Activated naive CD8-positive, alpha-beta T cell (primary cell): ENCODE data around the gene USP40.

Experiments
- H3K27ac Mint-ChIP-seq: one replicate; pipeline ENCODE4 v1.8.0; 2021; ENCODE audit warnings: mixed read lengths
- H3K27me3 Mint-ChIP-seq: one replicate; pipeline ENCODE4 v1.8.0; 2021; ENCODE audit warnings: mixed read lengths
- H3K36me3 Mint-ChIP-seq: one replicate; pipeline ENCODE4 v1.8.0; 2021; ENCODE audit warnings: mixed read lengths
- H3K4me1 Mint-ChIP-seq: one replicate; pipeline ENCODE4 v1.8.0; 2021; ENCODE audit warnings: low read depth, mixed read lengths
- H3K4me3 Mint-ChIP-seq: one replicate; pipeline ENCODE4 v1.8.0; 2021; ENCODE audit warnings: mild to moderate bottlenecking, mixed read lengths
- H3K9me3 Mint-ChIP-seq: one replicate; pipeline ENCODE4 v1.8.0; 2021; ENCODE audit warnings: low read depth, mixed read lengths

Gene USP40

GRCh38 chr2:233456111-233456510 is 110.5 kb downstream of the USP40 start:
- no peaks in the 10 kb centered on the region for H3K27me3 Mint-ChIP-seq
- peak overlapping the region; percentile 28 for H3K27ac Mint-ChIP-seq
- H3K4me3 Mint-ChIP-seq, result no peak overlapping the region
- no peaks in the 10 kb centered on the region for H3K9me3 Mint-ChIP-seq
- H3K36me3 Mint-ChIP-seq, result peaks cover 2% of the 10 kb centered on the region
- no peaks in the 10 kb centered on the region for H3K4me1 Mint-ChIP-seq

DNA sequence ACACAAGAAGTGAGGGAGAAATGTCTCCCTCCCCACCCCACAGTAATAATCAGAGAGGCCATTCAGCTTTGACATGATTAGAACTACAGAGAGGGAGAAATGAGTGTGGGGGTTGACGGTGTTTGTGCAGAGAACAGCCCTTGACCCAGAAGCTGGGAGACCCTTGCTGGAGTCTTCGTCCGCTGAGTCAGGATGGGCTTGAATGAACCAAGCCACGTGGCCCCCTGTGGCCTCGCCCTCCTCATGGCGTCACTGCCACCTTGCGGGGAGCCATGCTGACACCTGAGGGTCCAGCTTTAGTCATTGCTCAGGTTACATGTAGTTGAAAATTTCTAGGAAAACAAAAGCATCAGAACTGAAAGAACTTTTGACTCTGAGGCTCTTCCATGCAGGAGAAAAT is 111.1 kb downstream of the USP40 start:
- no peaks in the 10 kb centered on the region for H3K9me3 Mint-ChIP-seq
- H3K27ac Mint-ChIP-seq, result no peak overlapping the region
- H3K27me3 Mint-ChIP-seq, result no peaks in the 10 kb centered on the region
- H3K36me3 Mint-ChIP-seq, result peaks cover 2% of the 10 kb centered on the region
- no peaks in the 10 kb centered on the region for H3K4me1 Mint-ChIP-seq
- H3K4me3 Mint-ChIP-seq, result no peak overlapping the region

- Mint-ChIP-seq H3K36me3 (peaks cover 2% of the 10 kb centered on the region), H3K9me3 (no peaks in the 10 kb centered on the region), H3K27me3 (no peaks in the 10 kb centered on the region), H3K4me3 (no peak overlapping the region), H3K27ac (no peak overlapping the region), H3K4me1 (no peaks in the 10 kb centered on the region)
These were observed 111.6 kb downstream of the USP40 start for GRCh38 chr2:233455006-233455405.

DNA sequence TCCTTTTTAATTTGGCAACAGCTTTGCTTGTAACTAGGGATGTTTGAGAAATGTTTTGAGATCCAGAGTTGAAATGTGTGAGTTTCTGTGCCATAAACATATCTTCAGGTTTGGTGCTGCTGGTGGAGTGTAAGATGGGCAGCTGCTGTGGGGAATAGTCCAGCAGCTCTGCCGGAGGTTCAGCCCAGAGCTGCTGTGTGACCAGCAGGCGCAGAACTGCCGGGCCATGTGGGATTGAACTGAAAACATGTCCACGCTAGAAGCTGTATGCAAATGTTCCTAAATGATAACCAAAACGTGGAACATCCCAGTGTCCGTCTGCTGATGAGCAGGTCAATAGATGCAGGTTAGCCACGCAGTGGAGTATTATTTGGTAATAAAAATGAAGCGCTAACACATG is 112.7 kb downstream of the USP40 start:
- H3K9me3 Mint-ChIP-seq, result no peaks in the 10 kb centered on the region
- H3K36me3 Mint-ChIP-seq, result peaks cover 2% of the 10 kb centered on the region
- no peak overlapping the region for H3K4me3 Mint-ChIP-seq
- H3K27me3 Mint-ChIP-seq, result no peaks in the 10 kb centered on the region
- peak overlapping the region; percentile 8 for H3K27ac Mint-ChIP-seq
- H3K4me1 Mint-ChIP-seq, result no peaks in the 10 kb centered on the region

- Mint-ChIP-seq H3K36me3 (peaks cover 2% of the 10 kb centered on the region), H3K9me3 (no peaks in the 10 kb centered on the region), H3K4me3 (no peak overlapping the region), H3K4me1 (no peaks in the 10 kb centered on the region), H3K27me3 (no peaks in the 10 kb centered on the region), H3K27ac (no peak overlapping the region)
These were observed 113.3 kb downstream of the USP40 start for GRCh38 chr2:233453111-233453915.

GRCh38 chr2:233451950-233452349 is 114.6 kb downstream of the USP40 start:
- Mint-ChIP-seq H3K4me1 (no peaks in the 10 kb centered on the region), H3K4me3 (no peak overlapping the region), H3K9me3 (no peaks in the 10 kb centered on the region), H3K27me3 (no peaks in the 10 kb centered on the region), H3K36me3 (no peaks in the 10 kb centered on the region), H3K27ac (no peak overlapping the region)

GRCh38 chr2:233450864-233451575 is 115.6 kb downstream of the USP40 start:
- Mint-ChIP-seq H3K4me1 (no peaks in the 10 kb centered on the region), H3K36me3 (no peaks in the 10 kb centered on the region), H3K9me3 (no peaks in the 10 kb centered on the region)

GRCh38 chr2:233449921-233450863 is 116.4 kb downstream of the USP40 start:
- H3K9me3 Mint-ChIP-seq, result no peaks in the 10 kb centered on the region
- no peaks in the 10 kb centered on the region for H3K4me1 Mint-ChIP-seq
- peaks cover 2% of the 10 kb centered on the region for H3K36me3 Mint-ChIP-seq
- H3K27ac Mint-ChIP-seq, result no peak overlapping the region
- H3K27me3 Mint-ChIP-seq, result no peaks in the 10 kb centered on the region
- no peak overlapping the region for H3K4me3 Mint-ChIP-seq

More at GRCh38 chr2:233450864-233451575, 115.6 kb downstream of the USP40 start:
- H3K27me3 Mint-ChIP-seq, result no peaks in the 10 kb centered on the region
- H3K27ac Mint-ChIP-seq, result no peak overlapping the region
- no peak overlapping the region for H3K4me3 Mint-ChIP-seq

GRCh38 chr2:233449081-233449901 is 117.3 kb downstream of the USP40 start:
- peak overlapping the region; percentile 46 for H3K27ac Mint-ChIP-seq
- no peaks in the 10 kb centered on the region for H3K27me3 Mint-ChIP-seq
- no peaks in the 10 kb centered on the region for H3K4me1 Mint-ChIP-seq
- no peaks in the 10 kb centered on the region for H3K9me3 Mint-ChIP-seq
- H3K36me3 Mint-ChIP-seq, result peaks cover 5% of the 10 kb centered on the region
- H3K4me3 Mint-ChIP-seq, result no peak overlapping the region

DNA sequence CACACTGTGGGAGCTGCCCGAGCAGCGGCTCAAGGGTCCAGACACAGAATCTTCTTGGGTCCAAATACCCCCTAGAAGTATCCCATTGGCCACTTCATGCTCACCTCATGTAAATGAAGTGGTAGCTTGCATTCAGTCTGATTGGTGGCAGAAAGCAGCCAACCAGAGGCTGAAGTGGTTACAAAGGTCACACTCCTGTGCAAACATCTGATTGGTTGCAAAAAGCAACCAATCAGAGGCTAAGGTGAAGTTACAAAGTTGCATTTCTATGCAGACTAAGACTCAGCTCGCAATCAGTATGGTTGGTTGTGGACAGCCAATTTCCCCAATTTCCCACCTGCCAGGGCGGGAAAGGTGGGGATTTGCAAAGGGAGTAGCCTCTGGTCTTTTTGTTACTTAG is 118.0 kb downstream of the USP40 start:
- Mint-ChIP-seq H3K4me3 (no peak overlapping the region), H3K4me1 (no peaks in the 10 kb centered on the region), H3K27ac (no peak overlapping the region), H3K27me3 (no peaks in the 10 kb centered on the region), H3K9me3 (no peaks in the 10 kb centered on the region), H3K36me3 (peaks cover 5% of the 10 kb centered on the region)

GRCh38 chr2:233448220-233448559 is 118.4 kb downstream of the USP40 start:
- H3K27ac Mint-ChIP-seq, result no peak overlapping the region
- no peaks in the 10 kb centered on the region for H3K27me3 Mint-ChIP-seq
- H3K9me3 Mint-ChIP-seq, result no peaks in the 10 kb centered on the region
- H3K4me3 Mint-ChIP-seq, result no peak overlapping the region
- peaks cover 4% of the 10 kb centered on the region for H3K4me1 Mint-ChIP-seq
- peaks cover 9% of the 10 kb centered on the region for H3K36me3 Mint-ChIP-seq

DNA sequence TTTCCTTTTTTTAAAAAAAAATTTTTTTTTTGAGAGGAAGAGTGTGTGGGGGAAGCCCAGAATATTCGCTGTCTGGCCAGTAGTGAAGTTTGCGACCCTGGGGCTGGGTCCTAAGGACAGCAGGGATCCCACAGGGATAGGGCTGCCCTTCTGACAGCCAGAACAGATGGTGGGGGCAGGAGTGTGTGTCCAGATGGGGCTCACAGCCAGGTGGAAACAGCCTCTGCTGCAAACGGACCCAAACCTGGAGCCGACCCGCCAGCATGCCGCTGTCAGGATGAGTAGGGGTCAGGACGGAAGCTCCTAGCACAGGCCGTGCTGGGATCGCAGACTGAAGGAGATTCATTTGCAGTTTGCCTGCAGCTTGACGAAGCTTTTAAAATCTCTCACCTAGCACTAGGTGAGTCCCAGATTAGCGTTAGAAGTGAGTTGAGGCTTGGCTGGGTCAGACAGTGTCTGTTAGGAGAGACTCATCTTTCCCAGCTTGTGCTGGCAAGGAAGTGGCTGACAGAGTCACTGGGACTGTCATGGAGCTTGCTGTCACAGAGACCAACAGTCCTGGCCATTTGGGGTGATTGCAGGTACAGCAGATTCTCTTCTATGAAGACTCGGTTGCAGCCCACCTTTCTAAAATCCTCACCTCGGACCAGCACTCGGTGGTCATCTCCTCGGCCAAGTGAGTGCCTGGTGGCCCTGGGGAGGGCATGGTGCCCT is 118.9 kb downstream of the USP40 start:
- no peak overlapping the region for H3K27ac Mint-ChIP-seq
- H3K9me3 Mint-ChIP-seq, result no peaks in the 10 kb centered on the region
- no peaks in the 10 kb centered on the region for H3K27me3 Mint-ChIP-seq
- no peak overlapping the region for H3K4me3 Mint-ChIP-seq
- H3K36me3 Mint-ChIP-seq, result peaks cover 11% of the 10 kb centered on the region
- peaks cover 8% of the 10 kb centered on the region for H3K4me1 Mint-ChIP-seq

DNA sequence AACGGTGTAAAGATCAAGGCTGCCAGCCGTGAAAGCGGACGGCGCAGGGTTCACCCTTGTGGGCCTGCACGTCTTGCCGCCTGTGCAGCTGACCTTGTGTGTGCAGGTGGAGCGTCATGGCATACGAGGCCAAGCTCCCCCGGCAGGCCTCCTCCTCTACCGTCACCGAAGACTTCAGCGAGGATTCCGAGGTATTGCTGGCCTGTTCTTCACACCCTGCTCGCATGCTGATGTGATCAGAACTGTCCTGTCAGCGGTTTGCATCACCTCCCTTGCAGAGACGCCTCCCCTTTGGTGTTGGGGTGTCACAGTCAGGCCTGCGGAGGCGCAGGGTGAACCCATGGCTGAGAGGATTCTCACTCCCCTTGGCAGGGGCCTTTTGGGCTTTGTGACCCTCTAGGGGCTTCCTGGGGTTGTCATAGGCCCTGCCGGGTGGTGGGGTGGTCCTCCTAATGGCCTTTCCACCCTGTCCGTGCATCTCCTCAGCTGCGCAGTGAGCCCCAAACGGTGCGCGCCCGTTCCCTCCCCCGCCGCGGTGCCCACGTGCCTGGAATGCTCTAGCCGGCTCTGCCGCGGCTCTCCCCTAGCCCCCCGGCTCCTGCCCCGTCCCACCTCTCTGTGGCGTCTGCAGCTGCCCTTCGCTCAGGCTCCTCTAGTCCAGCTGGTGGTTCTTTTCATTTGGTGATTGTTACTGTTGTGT is 119.8 kb downstream of the USP40 start:
- Mint-ChIP-seq H3K4me3 (no peak overlapping the region), H3K27ac (no peak overlapping the region), H3K9me3 (no peaks in the 10 kb centered on the region), H3K36me3 (peaks cover 11% of the 10 kb centered on the region), H3K4me1 (peaks cover 14% of the 10 kb centered on the region), H3K27me3 (no peaks in the 10 kb centered on the region)
